GM11168 (cell line): ENCODE results near the gene BLNK.

Source experiments
- in situ Hi-C: fragments of 300-500 bp; cut with MboI; formaldehyde crosslinking; loops from one replicate; pipeline ENCODE4 v1.12.0; 2022; ENCODE audit warnings: low sequenced_read_pairs; ENCODE audit not compliant: unreplicated experiment

Gene BLNK

GRCh38 chr10:96290368-96291133 is 19.2 kb upstream of the BLNK start:
- in situ Hi-C loops, result no loop called here

GRCh38 chr10:96289218-96289910 is 18.0 kb upstream of the BLNK start:
- in situ Hi-C loops, result no loop called here

GRCh38 chr10:96288151-96288621 is 16.8 kb upstream of the BLNK start:
- in situ Hi-C loops, result no loop called here

- in situ Hi-C loops, result no loop called here
These were observed 16.2 kb upstream of the BLNK start for GRCh38 chr10:96287392-96288105.

GRCh38 chr10:96285331-96285752 is 14.0 kb upstream of the BLNK start:
- in situ Hi-C loops, result no loop called here

GRCh38 chr10:96283756-96284155 is 12.4 kb upstream of the BLNK start:
- in situ Hi-C loops, result no loop called here

- in situ Hi-C loops, result no loop called here
These were observed 12.0 kb upstream of the BLNK start for GRCh38 chr10:96283351-96283750.

- in situ Hi-C loops, result no loop called here
These were observed 10.2 kb upstream of the BLNK start for GRCh38 chr10:96281444-96282029.

- in situ Hi-C loops, result no loop called here
These were observed 9.5 kb upstream of the BLNK start for GRCh38 chr10:96280859-96281258.

- in situ Hi-C loops, result no loop called here
These were observed 7.8 kb upstream of the BLNK start for GRCh38 chr10:96279191-96279641.

- in situ Hi-C loops, result no loop called here
These were observed 5.5 kb upstream of the BLNK start for GRCh38 chr10:96276831-96277230.

GRCh38 chr10:96276426-96276825 is 5.1 kb upstream of the BLNK start:
- in situ Hi-C loops, result no loop called here

- in situ Hi-C loops, result no loop called here
These were observed 4.5 kb upstream of the BLNK start for GRCh38 chr10:96275685-96276418.

GRCh38 chr10:96272316-96273280 is 1.2 kb upstream of the BLNK start:
- in situ Hi-C loops, result no loop called here

- in situ Hi-C loops, result no loop called here
These were observed 798 bp downstream of the BLNK start for GRCh38 chr10:96270571-96270970.

GRCh38 chr10:96269438-96270300 is 1.7 kb downstream of the BLNK start:
- in situ Hi-C loops, result no loop called here

- in situ Hi-C loops, result no loop called here
These were observed 2.9 kb downstream of the BLNK start for GRCh38 chr10:96268341-96268909.
